ENCODE measurements around the gene NPM3.

The NPM3 gene

GRCh38 chr10:101741938-101742337, 41.3 kb downstream of the NPM3 start:
- Histone ChIP-seq H3K4me2 (no peak overlapping the region), H3K27me3 (no peaks in the 10 kb centered on the region), H3K9ac (no peak overlapping the region), H3K27ac (no peak overlapping the region), H3K4me1 (no peaks in the 10 kb centered on the region), H3K9me3 (no peaks in the 10 kb centered on the region), H3K36me3 (no peaks in the 10 kb centered on the region), H4K20me1 (no peaks in the 10 kb centered on the region), H3K4me3 (no peak overlapping the region)
- no peak for TF ChIP-seq Cebpa-rat (IDR thresholded peaks at IDR 0.05)

DNA sequence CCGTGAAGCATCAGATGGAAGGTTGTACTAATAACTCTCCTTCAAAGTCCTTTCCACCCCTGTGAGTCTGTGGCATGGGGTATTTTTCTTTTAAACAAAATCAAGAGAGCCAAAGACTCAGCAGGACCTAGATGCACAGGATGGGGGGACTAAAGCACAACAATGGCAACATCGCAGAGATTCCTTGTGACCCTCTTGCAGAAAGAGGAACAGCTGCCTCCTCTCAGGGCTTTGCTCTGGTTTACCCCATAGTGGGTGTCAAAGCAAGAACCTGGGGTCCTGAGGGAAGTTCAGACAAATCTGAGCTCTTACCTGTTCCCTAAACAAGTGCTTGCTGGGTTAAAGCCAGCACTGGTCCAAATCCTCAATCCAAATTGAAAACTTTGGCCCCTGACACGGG, 46.6 kb downstream of the NPM3 start:
- no peaks in the 10 kb centered on the region for H4K20me1 ChIP-seq
- H3K4me1 ChIP-seq, result no peaks in the 10 kb centered on the region
- H3K27ac ChIP-seq, result no peak overlapping the region
- H3K9ac ChIP-seq, result no peak overlapping the region
- no peaks in the 10 kb centered on the region for H3K9me3 ChIP-seq
- no peaks in the 10 kb centered on the region for H3K27me3 ChIP-seq
- H3K4me2 ChIP-seq, result no peak overlapping the region
- TF ChIP-seq Cebpa-rat (IDR thresholded peaks at IDR 0.05), result no peak
- H3K36me3 ChIP-seq, result no peaks in the 10 kb centered on the region
- no peak overlapping the region for H3K4me3 ChIP-seq

DNA sequence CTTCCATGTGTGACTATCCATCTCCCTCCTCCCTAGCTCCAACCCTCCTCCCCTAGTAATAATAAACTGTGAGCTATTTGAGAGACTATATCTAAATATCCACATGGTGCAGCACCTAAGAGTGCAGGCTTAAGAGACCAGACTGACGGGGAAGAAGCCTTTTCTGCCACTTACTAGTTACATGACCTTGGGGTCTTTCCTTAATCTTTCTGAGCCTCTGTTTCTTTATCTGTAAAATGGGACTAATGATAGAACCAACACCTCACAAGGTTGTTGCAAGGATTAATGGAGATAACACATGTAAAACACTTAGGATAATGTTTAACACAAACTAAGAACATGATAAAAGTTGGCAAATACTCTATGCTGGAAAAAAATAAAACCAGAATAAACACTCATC, 51.1 kb downstream of the NPM3 start:
- H3K27me3 ChIP-seq, result no peaks in the 10 kb centered on the region
- H3K4me3 ChIP-seq, result no peak overlapping the region
- no peaks in the 10 kb centered on the region for H3K4me1 ChIP-seq

More for the DNA sequence above, 51.1 kb downstream of the NPM3 start:
- Histone ChIP-seq H3K27ac (no peak overlapping the region), H3K9me3 (no peaks in the 10 kb centered on the region), H4K20me1 (no peaks in the 10 kb centered on the region), H3K4me2 (no peak overlapping the region), H3K9ac (no peak overlapping the region), H3K36me3 (no peaks in the 10 kb centered on the region)
- TF ChIP-seq Cebpa-rat (IDR thresholded peaks at IDR 0.05), result no peak

Data from BLaER1 (cell line).